Uterus (tissue), 2 donors: Measurements from ENCODE around the gene IQGAP1.

ENCODE experiments used
- POLR2A ChIP-seq, 2 donors: fragments of 450-650 bp; IDR thresholded peaks; one replicate each; pipeline ENCODE4 v1.6.1; 2016; ENCODE audit warnings: antibody characterized with exemption in 2 of 2, mild to moderate bottlenecking in 1 of 2, moderate library complexity in 1 of 2
- TF ChIP-seq, protein P1 (sequence below), 4 experiments: fragments of 200-600 bp in 2 of 4; fragments of 450-650 bp in 2 of 4; sonication (generic) in 2 of 4; IDR thresholded peaks; one replicate each; pipeline ENCODE4 v1.5.1; 2016 to 2019; ENCODE audit warnings: antibody characterized with exemption in 4 of 4, mild to moderate bottlenecking in 2 of 4, moderate library complexity in 1 of 4

- TF ChIP-seq, protein P1, sequence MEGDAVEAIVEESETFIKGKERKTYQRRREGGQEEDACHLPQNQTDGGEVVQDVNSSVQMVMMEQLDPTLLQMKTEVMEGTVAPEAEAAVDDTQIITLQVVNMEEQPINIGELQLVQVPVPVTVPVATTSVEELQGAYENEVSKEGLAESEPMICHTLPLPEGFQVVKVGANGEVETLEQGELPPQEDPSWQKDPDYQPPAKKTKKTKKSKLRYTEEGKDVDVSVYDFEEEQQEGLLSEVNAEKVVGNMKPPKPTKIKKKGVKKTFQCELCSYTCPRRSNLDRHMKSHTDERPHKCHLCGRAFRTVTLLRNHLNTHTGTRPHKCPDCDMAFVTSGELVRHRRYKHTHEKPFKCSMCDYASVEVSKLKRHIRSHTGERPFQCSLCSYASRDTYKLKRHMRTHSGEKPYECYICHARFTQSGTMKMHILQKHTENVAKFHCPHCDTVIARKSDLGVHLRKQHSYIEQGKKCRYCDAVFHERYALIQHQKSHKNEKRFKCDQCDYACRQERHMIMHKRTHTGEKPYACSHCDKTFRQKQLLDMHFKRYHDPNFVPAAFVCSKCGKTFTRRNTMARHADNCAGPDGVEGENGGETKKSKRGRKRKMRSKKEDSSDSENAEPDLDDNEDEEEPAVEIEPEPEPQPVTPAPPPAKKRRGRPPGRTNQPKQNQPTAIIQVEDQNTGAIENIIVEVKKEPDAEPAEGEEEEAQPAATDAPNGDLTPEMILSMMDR (IDR thresholded peaks at IDR 0.05) = no peak
- no peak for TF ChIP-seq POLR2A (IDR thresholded peaks at IDR 0.05)
These were observed 49.5 kb upstream of the IQGAP1 start for GRCh38 chr15:90338532-90338931.
